Nephron (organoid): Measurements from ENCODE around the gene GHDC.

Experiments used
- H3K27ac Mint-ChIP-seq, 3 experiments: 2 replicates each; pipeline ENCODE4 v1.8.0; 2020; ENCODE audit warnings: mixed read lengths in 3 of 3, mild to moderate bottlenecking in 2 of 3, moderate library complexity in 1 of 3
- H3K27me3 Mint-ChIP-seq: 2 replicates; pipeline ENCODE4 v1.8.0; 2021; ENCODE audit warnings: low read depth, mild to moderate bottlenecking, moderate library complexity, mixed read lengths
- H3K36me3 Mint-ChIP-seq: 2 replicates; pipeline ENCODE4 v1.8.0; 2020; ENCODE audit warnings: low read depth, mixed read lengths
- H3K4me1 Mint-ChIP-seq: 2 replicates; pipeline ENCODE4 v1.8.0; 2020; ENCODE audit warnings: mixed read lengths
- H3K4me3 Mint-ChIP-seq, 3 experiments: 2 replicates each; pipeline ENCODE4 v1.8.0; 2020; ENCODE audit warnings: mild to moderate bottlenecking in 3 of 3, mixed read lengths in 3 of 3, moderate library complexity in 2 of 3
- H3K9me3 Mint-ChIP-seq: 2 replicates; pipeline ENCODE4 v1.8.0; 2020; ENCODE audit warnings: mixed read lengths
- TF ChIP-seq, protein P1 (sequence below), 3 experiments: fragments of 200-600 bp; sonication (generic); IDR thresholded peaks; one replicate each; pipeline ENCODE4 v1.5.0; 2021; ENCODE audit warnings: antibody characterized with exemption in 3 of 3; ENCODE audit not compliant: unreplicated experiment in 3 of 3

The GHDC gene

GRCh38 chr17:42198897-42199296 is 4.6 kb upstream of the GHDC start:
- TF ChIP-seq, protein P1, sequence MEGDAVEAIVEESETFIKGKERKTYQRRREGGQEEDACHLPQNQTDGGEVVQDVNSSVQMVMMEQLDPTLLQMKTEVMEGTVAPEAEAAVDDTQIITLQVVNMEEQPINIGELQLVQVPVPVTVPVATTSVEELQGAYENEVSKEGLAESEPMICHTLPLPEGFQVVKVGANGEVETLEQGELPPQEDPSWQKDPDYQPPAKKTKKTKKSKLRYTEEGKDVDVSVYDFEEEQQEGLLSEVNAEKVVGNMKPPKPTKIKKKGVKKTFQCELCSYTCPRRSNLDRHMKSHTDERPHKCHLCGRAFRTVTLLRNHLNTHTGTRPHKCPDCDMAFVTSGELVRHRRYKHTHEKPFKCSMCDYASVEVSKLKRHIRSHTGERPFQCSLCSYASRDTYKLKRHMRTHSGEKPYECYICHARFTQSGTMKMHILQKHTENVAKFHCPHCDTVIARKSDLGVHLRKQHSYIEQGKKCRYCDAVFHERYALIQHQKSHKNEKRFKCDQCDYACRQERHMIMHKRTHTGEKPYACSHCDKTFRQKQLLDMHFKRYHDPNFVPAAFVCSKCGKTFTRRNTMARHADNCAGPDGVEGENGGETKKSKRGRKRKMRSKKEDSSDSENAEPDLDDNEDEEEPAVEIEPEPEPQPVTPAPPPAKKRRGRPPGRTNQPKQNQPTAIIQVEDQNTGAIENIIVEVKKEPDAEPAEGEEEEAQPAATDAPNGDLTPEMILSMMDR (IDR thresholded peaks at IDR 0.05; ENCODE audit: unreplicated experiment in 3 of 3), result no peak
- Mint-ChIP-seq H3K9me3 (no peaks in the 10 kb centered on the region), H3K27me3 (no peaks in the 10 kb centered on the region), H3K36me3 (peaks cover 25% of the 10 kb centered on the region), H3K4me3 (no peak overlapping the region), H3K4me1 (peaks cover 7% of the 10 kb centered on the region), H3K27ac (no peak overlapping the region)

GRCh38 chr17:42197564-42198156 is 3.4 kb upstream of the GHDC start:
- TF ChIP-seq, protein P1 (IDR thresholded peaks at IDR 0.05; ENCODE audit: unreplicated experiment in 3 of 3), result no peak
- H3K36me3 Mint-ChIP-seq, result peaks cover 16% of the 10 kb centered on the region
- peaks cover 10% of the 10 kb centered on the region for H3K4me1 Mint-ChIP-seq
- H3K27ac Mint-ChIP-seq, result no peak overlapping the region
- no peaks in the 10 kb centered on the region for H3K27me3 Mint-ChIP-seq
- H3K9me3 Mint-ChIP-seq, result no peaks in the 10 kb centered on the region
- peak overlapping the region in 1 of 3 experiments; percentile 34 for H3K4me3 Mint-ChIP-seq

DNA sequence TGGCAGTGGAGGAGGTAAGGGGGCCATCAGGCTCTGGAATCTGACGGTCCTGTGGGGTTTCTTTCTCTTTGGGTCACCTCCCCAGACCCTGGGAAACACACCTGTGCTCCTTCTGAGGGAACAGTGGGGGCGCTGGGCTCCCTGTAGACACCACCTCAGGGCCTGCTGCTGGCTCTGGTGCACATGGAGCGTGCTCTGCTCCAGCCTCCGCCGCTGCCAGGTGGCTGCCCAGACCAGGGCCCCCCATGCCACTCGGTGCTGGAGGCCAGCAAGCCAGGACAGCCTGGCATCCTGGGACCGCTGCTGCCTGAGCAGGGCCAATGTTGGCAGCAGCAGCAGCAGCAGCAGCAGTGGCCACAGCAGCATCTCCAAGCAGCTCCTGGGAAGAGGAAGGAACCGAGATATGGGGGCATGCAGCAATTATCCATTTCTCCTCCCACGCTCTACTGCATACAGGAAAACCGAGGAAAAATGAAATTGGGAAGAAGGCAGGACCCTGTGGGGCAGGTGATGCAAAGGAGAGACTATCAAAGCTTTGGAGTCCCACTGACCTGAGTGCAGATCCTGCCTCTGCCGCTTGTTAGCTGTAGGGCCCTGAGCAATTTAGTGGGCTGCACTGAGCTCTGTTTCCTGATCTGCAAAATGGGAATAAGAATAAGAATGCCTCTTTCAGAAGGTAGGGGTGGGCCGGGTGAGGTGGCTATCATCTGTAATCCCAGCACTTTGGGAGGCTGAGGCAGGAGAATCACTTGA is 902 bp downstream of the GHDC start:
- H3K9me3 Mint-ChIP-seq, result no peaks in the 10 kb centered on the region
- H3K4me1 Mint-ChIP-seq, result peaks cover 10% of the 10 kb centered on the region
- peak overlapping the region; percentile 85 to 94 (median 93) for H3K4me3 Mint-ChIP-seq
- H3K27me3 Mint-ChIP-seq, result no peaks in the 10 kb centered on the region
- TF ChIP-seq, protein P1 (IDR thresholded peaks at IDR 0.05; ENCODE audit: unreplicated experiment in 3 of 3), result no peak
- H3K36me3 Mint-ChIP-seq, result no peaks in the 10 kb centered on the region
- H3K27ac Mint-ChIP-seq, result peak overlapping the region in 1 of 3 experiments; percentile 77

DNA sequence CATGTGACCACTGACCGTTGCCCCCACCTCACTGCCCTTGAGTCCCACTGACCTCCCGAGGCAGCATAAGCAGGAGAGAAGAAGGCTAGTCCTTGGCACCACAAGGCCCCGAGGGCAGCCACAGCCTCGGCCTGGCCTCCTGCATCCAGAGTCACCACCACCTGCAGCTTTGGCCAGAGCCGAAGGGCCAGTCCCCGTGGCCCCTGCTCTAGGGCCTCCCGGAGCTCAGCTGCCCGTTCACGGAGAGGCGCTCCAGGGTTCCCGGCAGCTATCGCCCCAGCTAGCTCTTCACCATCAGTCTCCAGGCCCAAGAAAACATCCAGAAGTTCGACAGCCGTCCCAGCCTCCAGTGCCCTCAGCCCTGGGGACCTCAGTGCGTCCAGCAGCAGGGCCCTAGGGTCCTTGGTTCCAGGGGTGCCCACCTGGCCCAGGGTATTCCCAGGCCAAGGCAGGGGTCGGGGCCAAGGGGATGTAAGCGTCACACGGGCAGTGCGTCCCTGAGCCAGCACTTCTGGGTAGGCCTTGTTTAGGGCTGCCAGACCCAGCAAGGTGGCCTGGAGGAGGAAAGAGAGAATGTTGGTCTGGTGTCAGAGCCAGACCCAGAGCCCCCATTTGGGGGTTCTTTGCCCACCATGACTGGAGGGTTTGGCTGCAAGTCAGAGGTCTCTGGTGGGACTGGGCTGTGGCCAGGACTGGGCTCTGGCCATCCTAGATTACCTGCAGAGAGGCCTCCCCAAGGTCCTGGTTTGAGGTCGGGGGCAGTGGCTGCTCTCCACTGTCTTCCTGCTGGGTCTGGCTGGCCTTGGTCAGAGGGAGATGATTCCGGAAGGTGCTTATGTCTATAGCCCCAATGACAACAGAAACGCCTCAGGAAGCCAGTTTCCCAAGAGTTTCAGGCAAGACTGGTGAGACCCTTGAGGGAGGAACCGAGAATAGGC is 1.8 kb downstream of the GHDC start:
- Mint-ChIP-seq H3K4me1 (peaks cover 10% of the 10 kb centered on the region), H3K27me3 (no peaks in the 10 kb centered on the region), H3K27ac (no peak overlapping the region), H3K9me3 (no peaks in the 10 kb centered on the region), H3K36me3 (no peaks in the 10 kb centered on the region), H3K4me3 (peak overlapping the region; percentile 65 to 85 (median 74))
- TF ChIP-seq, protein P1 (IDR thresholded peaks at IDR 0.05; ENCODE audit: unreplicated experiment in 3 of 3), result no peak

DNA sequence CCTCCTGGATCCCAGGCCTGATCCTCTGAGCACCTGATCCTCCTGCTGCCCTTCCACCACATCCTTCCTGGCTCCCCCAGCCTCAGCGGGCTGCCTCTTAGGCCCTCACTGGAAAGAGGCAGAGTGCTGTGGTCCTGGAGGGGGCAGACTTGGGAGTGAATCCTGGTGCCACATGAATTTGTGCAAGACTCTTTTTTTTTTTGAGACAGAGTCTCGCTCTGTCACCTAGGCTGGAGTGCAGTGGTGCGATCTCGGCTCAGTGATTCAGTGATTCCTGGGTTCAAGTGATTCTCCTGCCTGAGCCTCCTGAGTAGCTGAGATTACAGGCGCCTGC is 3.1 kb downstream of the GHDC start:
- no peak overlapping the region for H3K27ac Mint-ChIP-seq
- TF ChIP-seq, protein P1 (IDR thresholded peaks at IDR 0.05; ENCODE audit: unreplicated experiment in 3 of 3), result no peak
- peaks cover 10% of the 10 kb centered on the region for H3K4me1 Mint-ChIP-seq
- H3K4me3 Mint-ChIP-seq, result no peak overlapping the region
- H3K9me3 Mint-ChIP-seq, result no peaks in the 10 kb centered on the region
- no peaks in the 10 kb centered on the region for H3K36me3 Mint-ChIP-seq
- H3K27me3 Mint-ChIP-seq, result peaks cover 4% of the 10 kb centered on the region
